SK-N-SH (cell line): ENCODE results near the gene CIT. TPM values are rescaled to one million over a fixed set of nuclear protein-coding genes. Genes with fewer than 3 reads are reported as not detected.

Source experiments
- CTCF ChIA-PET: fragments of 300-600, 350-600 bp; formaldehyde crosslinking; extraction: SDS; loops from one replicate; lab custom pipeline; 2021; lab: Yijun Ruan, JAX
- POLR2A ChIA-PET: fragments of 350-600 bp; sonication (Branson Sonifier 250); formaldehyde crosslinking; extraction: SDS; loops from one replicate; lab custom pipeline; 2020; ENCODE audit warnings: antibody characterized with exemption, inconsistent platforms; lab: Yijun Ruan, JAX
- DNase-seq: peaks from one replicate; pipeline ENCODE4 v3.0.0; 2012
- H2AFZ ChIP-seq: fragments of 200-600 bp; sonication (generic); 2 replicates; pipeline ENCODE4 v1.8.1; 2016; ENCODE audit warnings: antibody characterized with exemption, mild to moderate bottlenecking, low read depth
- H3F3A ChIP-seq: fragments of 200-600 bp; sonication (generic); replicated peaks from 2 replicates; pipeline ENCODE3; 2016; ENCODE audit warnings: antibody characterized with exemption, mild to moderate bottlenecking; ENCODE audit not compliant: insufficient read depth
- H3K27ac ChIP-seq, 2 experiments: fragments of 200-500 bp in 1 of 2; fragments of 200-600 bp in 1 of 2; sonication (Bioruptor generic) in 1 of 2; sonication (generic), shearing (Covaris generic) in 1 of 2; 2 replicates each; pipeline versions ENCODE4 v1.5.1 to v1.6.1; 2014 to 2016; ENCODE audit warnings: low read depth in 2 of 2, inconsistent platforms in 1 of 2, low read length in 1 of 2, mild to moderate bottlenecking in 1 of 2, mixed read lengths in 1 of 2
- H3K27me3 ChIP-seq: fragments of 200-600 bp; sonication (generic), shearing (Covaris generic); 2 replicates; pipeline ENCODE4 v1.6.1; 2016; ENCODE audit warnings: mixed run types; ENCODE audit not compliant: insufficient read depth
- H3K36me3 ChIP-seq, 2 experiments: fragments of 200-500 bp in 1 of 2; fragments of 200-600 bp in 1 of 2; sonication (Bioruptor generic) in 1 of 2; sonication (generic) in 1 of 2; replicated peaks in 1 of 2; 2 replicates each; pipeline versions ENCODE3 to v1.5.1; 2014 to 2016; ENCODE audit warnings: low read length in 1 of 2, mild to moderate bottlenecking in 1 of 2; ENCODE audit not compliant: insufficient read depth in 2 of 2, control insufficient read depth in 1 of 2
- H3K4me1 ChIP-seq, 2 experiments: fragments of 200-500 bp in 1 of 2; fragments of 200-600 bp in 1 of 2; sonication (Bioruptor generic) in 1 of 2; sonication (generic), shearing (Covaris generic) in 1 of 2; 2 replicates each; pipeline versions ENCODE4 v1.5.1 to v1.6.1; 2014 to 2016; ENCODE audit warnings: low read depth in 1 of 2, low read length in 1 of 2, mixed run types in 1 of 2; ENCODE audit not compliant: insufficient read depth in 2 of 2, control insufficient read depth in 1 of 2
- H3K4me2 ChIP-seq: fragments of 200-600 bp; sonication (generic), shearing (Covaris generic); 2 replicates; pipeline ENCODE4 v1.6.1; 2017; ENCODE audit warnings: mixed run types
- H3K4me3 ChIP-seq, 2 experiments: fragments of 200-500 bp in 1 of 2; fragments of 200-600 bp in 1 of 2; sonication (Bioruptor generic) in 1 of 2; sonication (generic), shearing (Covaris generic) in 1 of 2; 2 replicates each; pipeline versions ENCODE4 v1.5.1 to v1.8.1; 2014 to 2016; ENCODE audit warnings: low read depth in 2 of 2, inconsistent platforms in 1 of 2, low read length in 1 of 2, mild to moderate bottlenecking in 1 of 2, mixed read lengths in 1 of 2, moderate library complexity in 1 of 2
- H3K79me2 ChIP-seq: fragments of 200-600 bp; sonication (generic); 2 replicates; pipeline ENCODE4 v1.8.1; 2017; ENCODE audit warnings: mild to moderate bottlenecking; ENCODE audit not compliant: insufficient read depth
- H3K9ac ChIP-seq: fragments of 200-600 bp; sonication (generic); 2 replicates; pipeline ENCODE4 v1.6.1; 2017; ENCODE audit warnings: mixed run types
- H3K9me2 ChIP-seq: fragments of 200-600 bp; sonication (generic); 2 replicates; pipeline ENCODE4 v1.6.1; 2017; ENCODE audit warnings: mixed run types
- H3K9me3 ChIP-seq: fragments of 200-600 bp; sonication (generic); 2 replicates; pipeline ENCODE4 v1.6.1; 2017; ENCODE audit warnings: mixed run types, mild to moderate bottlenecking, moderate library complexity
- H4K20me1 ChIP-seq: fragments of 200-600 bp; sonication (generic); 2 replicates; pipeline ENCODE4 v1.6.1; 2017; ENCODE audit warnings: mild to moderate bottlenecking, mixed run types; ENCODE audit not compliant: insufficient read depth
- CHD2 ChIP-seq: fragments of 150-350 bp; IDR thresholded peaks from 2 replicates; pipeline ENCODE4 v1.6.1; 2018; ENCODE audit warnings: low read length; ENCODE audit not compliant: partially characterized antibody
- ELF1 ChIP-seq: IDR thresholded peaks from 2 replicates; pipeline ENCODE4 v1.4.0; 2012
- EZH2phosphoT487 ChIP-seq: fragments of 200-600 bp; sonication (generic); IDR thresholded peaks from 2 replicates; pipeline ENCODE4 v1.6.1; 2017; ENCODE audit warnings: low read depth, mixed run types, mild to moderate bottlenecking, antibody characterized with exemption, moderate library complexity, borderline replicate concordance
- FOSL2 ChIP-seq: IDR thresholded peaks from 2 replicates; pipeline ENCODE4 v1.4.0; 2012; ENCODE audit warnings: low read depth, mild to moderate bottlenecking, moderate library complexity, borderline replicate concordance
- FOXM1 ChIP-seq: IDR thresholded peaks from 2 replicates; pipeline ENCODE4 v1.4.0; 2012; ENCODE audit warnings: low read depth, mild to moderate bottlenecking
- GATA2 ChIP-seq: sonication (generic); formaldehyde crosslinking; IDR thresholded peaks from 2 replicates; pipeline ENCODE4 v1.5.0; 2020; ENCODE audit warnings: mild to moderate bottlenecking, missing genetic modification reagents
- MEF2A ChIP-seq: IDR thresholded peaks from 2 replicates; pipeline ENCODE4 v1.4.0; 2012; ENCODE audit warnings: low read depth, borderline replicate concordance
- NFIC ChIP-seq: IDR thresholded peaks from 2 replicates; pipeline ENCODE4 v1.4.0; 2012; ENCODE audit warnings: borderline replicate concordance
- RAD21 ChIP-seq: IDR thresholded peaks from 2 replicates; pipeline ENCODE4 v1.6.1; 2012; ENCODE audit warnings: mild to moderate bottlenecking, low read length
- RCOR1 ChIP-seq: fragments of 150-350 bp; IDR thresholded peaks from 2 replicates; pipeline ENCODE4 v1.6.1; 2017; ENCODE audit warnings: antibody characterized with exemption, low read length
- SIN3A ChIP-seq: IDR thresholded peaks from 2 replicates; pipeline ENCODE4 v1.6.1; 2012; ENCODE audit warnings: low read depth, mild to moderate bottlenecking, low read length, moderate library complexity, borderline replicate concordance
- SMC3 ChIP-seq: IDR thresholded peaks from 2 replicates; pipeline ENCODE4 v1.6.1; 2012; ENCODE audit warnings: low read depth, low read length, improper control_type of control experiment
- TAF1 ChIP-seq: IDR thresholded peaks from 2 replicates; pipeline ENCODE4 v1.6.1; 2012; ENCODE audit warnings: low read depth, mild to moderate bottlenecking, low read length, moderate library complexity, borderline replicate concordance
- TCF12 ChIP-seq: IDR thresholded peaks from 2 replicates; pipeline ENCODE4 v1.4.0; 2012
- YY1 ChIP-seq: IDR thresholded peaks from 2 replicates; pipeline ENCODE4 v1.4.0; 2012; ENCODE audit warnings: low read depth, mild to moderate bottlenecking
- WGBS: methylation state at CpG from one replicate; pipeline ENCODE4 v1.1.6; 2017; ENCODE audit warnings: low lambda C conversion rate; 5-methylcytosine and 5-hydroxymethylcytosine counted together
- polyA plus RNA-seq, 3 experiments: library from polyadenylated mRNA; depleted of rRNA; stranded (reverse); fragments of >200 nt; gene quantifications; 2 replicates each; pipeline ENCODE4 v1.2.3, GENCODE V29; 2012
- TF ChIP-seq, protein P1 (sequence below): fragments of 150-350 bp; IDR thresholded peaks from 2 replicates; pipeline ENCODE4 v1.6.1; 2017; ENCODE audit warnings: antibody characterized with exemption, low read length, low read depth, borderline replicate concordance
- TF ChIP-seq, protein P2 (sequence below): fragments of 150-350 bp; IDR thresholded peaks from 2 replicates; pipeline ENCODE4 v1.6.1; 2016; ENCODE audit warnings: mild to moderate bottlenecking, low read depth, low read length
- TF ChIP-seq, protein P3 (sequence below): IDR thresholded peaks from 2 replicates; pipeline ENCODE4 v1.4.0; 2012; ENCODE audit warnings: low read depth, borderline replicate concordance

The CIT gene
- polyA plus RNA-seq, 1 of the 3 experiments (the other 2 are of a cell fraction): 7.7 TPM

DNA sequence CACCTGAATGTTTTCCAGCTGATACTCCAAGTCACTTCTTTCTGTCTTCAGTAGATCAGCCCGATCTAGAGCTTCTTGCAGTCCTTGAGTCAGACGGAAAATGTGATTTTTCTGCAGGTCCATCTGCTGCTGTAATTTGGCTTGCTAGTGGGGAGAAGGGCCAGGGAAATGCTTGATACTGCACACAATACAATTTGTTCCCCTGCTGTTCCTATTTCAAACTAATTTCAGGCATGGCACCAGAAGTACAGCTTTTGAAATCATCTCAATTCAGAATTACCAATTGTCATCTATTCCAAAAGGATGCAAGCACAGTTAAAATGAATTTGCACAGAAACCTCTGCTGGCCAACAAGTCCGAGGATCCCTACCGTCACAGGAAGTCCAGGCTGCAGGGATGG is 155.8 kb downstream of the CIT start (continued):
- no peak for TF ChIP-seq SIN3A

DNA sequence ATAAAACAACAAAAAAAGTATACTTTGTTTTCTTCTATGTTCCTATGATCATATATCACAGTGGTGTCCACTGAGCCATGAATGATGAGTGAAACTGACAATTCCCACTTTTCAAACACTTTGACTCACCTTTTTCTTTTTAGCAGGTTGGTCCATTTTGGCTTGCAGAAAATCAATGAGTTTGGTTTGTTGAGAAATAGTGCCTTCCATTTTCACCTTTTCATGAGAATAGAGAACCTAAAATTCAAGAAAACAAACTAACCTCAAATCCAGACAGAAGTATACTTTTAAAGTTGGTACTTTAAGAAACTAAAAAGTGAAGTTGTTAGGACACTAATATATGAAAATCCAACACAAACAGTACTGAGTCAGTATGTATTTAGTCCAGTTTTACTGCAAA is 156.8 kb downstream of the CIT start:
- CTCF ChIA-PET: no interaction called here
- H3K36me3 ChIP-seq: peaks cover 6 to 11% of the 10 kb centered on the region in 2 experiments
- TF ChIP-seq CHD2: no peak
- no peak for TF ChIP-seq MEF2A
- no peak for TF ChIP-seq TAF1
- TF ChIP-seq SIN3A: no peak
- TF ChIP-seq ELF1: no peak
- no peak for TF ChIP-seq SMC3

DNA sequence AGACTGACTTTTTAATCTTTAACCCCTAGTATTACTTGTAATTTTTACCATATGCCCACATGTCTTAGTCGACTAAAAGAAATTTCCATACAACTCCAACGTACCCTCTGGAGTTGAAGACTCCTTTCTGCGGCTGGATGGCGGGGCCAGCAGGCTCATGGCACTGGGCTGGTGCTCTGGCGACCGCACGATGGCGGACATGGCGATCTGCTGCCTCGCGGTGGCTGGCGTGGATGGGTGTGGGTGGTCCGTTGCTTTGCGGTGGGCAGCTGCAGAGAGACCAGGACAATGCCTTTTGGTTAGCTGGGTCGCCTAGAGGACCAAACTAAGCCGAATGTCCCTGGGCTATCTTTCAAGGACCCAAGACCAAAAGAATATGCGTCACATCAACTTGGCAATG is 159.0 kb downstream of the CIT start:
- Histone ChIP-seq H3K4me1 (0 out of 4 replicates have a peak, but pooled peaks cover 0 to 4% of the 10 kb centered on the region in 2 experiments), H3K9me2 (no peaks in the 10 kb centered on the region), H3K9me3 (no peaks in the 10 kb centered on the region)
- no peak for DNase-seq
- POLR2A ChIA-PET: no interaction called here
- no peak for TF ChIP-seq GATA2 (CRISPR knock-in tag)
- TF ChIP-seq, all 33 proteins: peak for 0
- Histone ChIP-seq H3K4me2 (no peak overlapping the region), H3K27me3 (no peaks in the 10 kb centered on the region), H3K4me3 (no peak overlapping the region), H3K36me3 (peaks cover 12 to 14% of the 10 kb centered on the region in 2 experiments), H3K9ac (no peak overlapping the region), H4K20me1 (no peaks in the 10 kb centered on the region), H2AFZ (no peak overlapping the region), H3K27ac (no peak overlapping the region), H3K79me2 (no peaks in the 10 kb centered on the region), H3F3A (no peaks in the 10 kb centered on the region)
- WGBS: 93% methylated on average over 17 of the region's 17 CpGs
- CTCF ChIA-PET: no interaction called here

More for the DNA sequence above, 156.8 kb downstream of the CIT start:
- no peak overlapping the region for H2AFZ ChIP-seq
- no peak for DNase-seq
- H3F3A ChIP-seq: no peaks in the 10 kb centered on the region
- no peak overlapping the region for H3K9ac ChIP-seq
- no peaks in the 10 kb centered on the region for H3K79me2 ChIP-seq
- H3K9me2 ChIP-seq: no peaks in the 10 kb centered on the region
- H3K4me1 ChIP-seq: 0 out of 4 replicates have a peak, but pooled peaks cover 0 to 4% of the 10 kb centered on the region in 2 experiments
- no peak overlapping the region for H3K27ac ChIP-seq
- no peaks in the 10 kb centered on the region for H3K9me3 ChIP-seq
- H3K4me3 ChIP-seq: no peak overlapping the region
- H3K27me3 ChIP-seq: no peaks in the 10 kb centered on the region
- H4K20me1 ChIP-seq: no peaks in the 10 kb centered on the region
- POLR2A ChIA-PET: no interaction called here
- H3K4me2 ChIP-seq: no peak overlapping the region

DNA sequence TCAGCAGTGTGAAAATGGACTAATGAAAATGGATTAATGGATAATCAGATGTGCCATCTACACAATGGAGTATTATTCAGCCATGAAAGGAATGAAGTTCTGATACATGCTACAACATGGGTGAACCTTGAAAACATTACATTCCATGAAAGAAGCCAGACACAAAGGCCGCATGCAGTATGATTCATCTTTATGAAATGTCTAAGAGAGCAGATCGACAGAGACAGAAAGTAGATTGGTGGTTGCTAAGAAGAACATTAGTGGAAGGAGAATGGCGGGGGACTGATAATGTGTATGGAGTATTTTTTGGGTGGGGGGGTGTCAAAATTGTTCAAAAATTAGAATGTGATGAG is 161.9 kb downstream of the CIT start:
- WGBS: 85% methylated on average over 3 of the region's 3 CpGs
- H3K36me3 ChIP-seq: peaks cover 16% of the 10 kb centered on the region in 2 experiments
- H3K9me3 ChIP-seq: no peaks in the 10 kb centered on the region
- ChIA-PET CTCF (no interaction called here), POLR2A (no interaction called here)
- H2AFZ ChIP-seq: no peak overlapping the region
- no peak overlapping the region for H3K27ac ChIP-seq
- H3K4me3 ChIP-seq: no peak overlapping the region
- H3K9ac ChIP-seq: no peak overlapping the region
- H3K4me1 ChIP-seq: 0 out of 4 replicates have a peak, but pooled peaks cover 0 to 4% of the 10 kb centered on the region in 2 experiments
- H3K9me2 ChIP-seq: no peaks in the 10 kb centered on the region
- H4K20me1 ChIP-seq: no peaks in the 10 kb centered on the region
- no peaks in the 10 kb centered on the region for H3K27me3 ChIP-seq
- H3F3A ChIP-seq: no peaks in the 10 kb centered on the region
- no peaks in the 10 kb centered on the region for H3K79me2 ChIP-seq
- no peak for DNase-seq
- no peak overlapping the region for H3K4me2 ChIP-seq
- no peak for TF ChIP-seq TAF1
- no peak for TF ChIP-seq TCF12
- TF ChIP-seq FOSL2: no peak
- TF ChIP-seq FOXM1: no peak
- TF ChIP-seq EZH2phosphoT487: no peak
- no peak for TF ChIP-seq RAD21
- TF ChIP-seq, protein P1, sequence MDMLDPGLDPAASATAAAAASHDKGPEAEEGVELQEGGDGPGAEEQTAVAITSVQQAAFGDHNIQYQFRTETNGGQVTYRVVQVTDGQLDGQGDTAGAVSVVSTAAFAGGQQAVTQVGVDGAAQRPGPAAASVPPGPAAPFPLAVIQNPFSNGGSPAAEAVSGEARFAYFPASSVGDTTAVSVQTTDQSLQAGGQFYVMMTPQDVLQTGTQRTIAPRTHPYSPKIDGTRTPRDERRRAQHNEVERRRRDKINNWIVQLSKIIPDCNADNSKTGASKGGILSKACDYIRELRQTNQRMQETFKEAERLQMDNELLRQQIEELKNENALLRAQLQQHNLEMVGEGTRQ: no peak
- TF ChIP-seq SIN3A: no peak
- TF ChIP-seq, protein P2, sequence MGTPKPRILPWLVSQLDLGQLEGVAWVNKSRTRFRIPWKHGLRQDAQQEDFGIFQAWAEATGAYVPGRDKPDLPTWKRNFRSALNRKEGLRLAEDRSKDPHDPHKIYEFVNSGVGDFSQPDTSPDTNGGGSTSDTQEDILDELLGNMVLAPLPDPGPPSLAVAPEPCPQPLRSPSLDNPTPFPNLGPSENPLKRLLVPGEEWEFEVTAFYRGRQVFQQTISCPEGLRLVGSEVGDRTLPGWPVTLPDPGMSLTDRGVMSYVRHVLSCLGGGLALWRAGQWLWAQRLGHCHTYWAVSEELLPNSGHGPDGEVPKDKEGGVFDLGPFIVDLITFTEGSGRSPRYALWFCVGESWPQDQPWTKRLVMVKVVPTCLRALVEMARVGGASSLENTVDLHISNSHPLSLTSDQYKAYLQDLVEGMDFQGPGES: no peak
- TF ChIP-seq SMC3: no peak
- TF ChIP-seq, protein P3, sequence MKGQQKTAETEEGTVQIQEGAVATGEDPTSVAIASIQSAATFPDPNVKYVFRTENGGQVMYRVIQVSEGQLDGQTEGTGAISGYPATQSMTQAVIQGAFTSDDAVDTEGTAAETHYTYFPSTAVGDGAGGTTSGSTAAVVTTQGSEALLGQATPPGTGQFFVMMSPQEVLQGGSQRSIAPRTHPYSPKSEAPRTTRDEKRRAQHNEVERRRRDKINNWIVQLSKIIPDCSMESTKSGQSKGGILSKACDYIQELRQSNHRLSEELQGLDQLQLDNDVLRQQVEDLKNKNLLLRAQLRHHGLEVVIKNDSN: no peak
- TF ChIP-seq NFIC: no peak
- no peak for TF ChIP-seq ELF1
- no peak for TF ChIP-seq RCOR1
- no peak for TF ChIP-seq YY1
